HepG2 (cell line): Measurements from ENCODE around the gene SDK1. TPM values are rescaled to one million over a fixed set of nuclear protein-coding genes. Genes with fewer than 3 reads are reported as not detected.

Source experiments
- ATAC-seq: fragments of 200-7000 bp; cut with Tn5 transposase; 3 replicates; pipeline ENCODE4 v1.9.1; 2020; ENCODE audit warnings: mild to moderate bottlenecking, moderate library complexity
- BruUV-seq: library from RNA; stranded (reverse); fragments of 400-500 nt; replicated peaks from 2 replicates; lab custom pipeline; 2021; lab: Mats Ljungman, UMichigan
- CTCF ChIA-PET: fragments of 300-600 bp; formaldehyde crosslinking; extraction: SDS; loops from one replicate; lab custom pipeline; 2021; ENCODE audit warnings: low total read pairs, inconsistent platforms, low intra/inter-chr PET ratio; lab: Yijun Ruan, JAX
- POLR2A ChIA-PET: fragments of 350-600 bp; sonication (Branson Sonifier 250); formaldehyde crosslinking; loops from one replicate; lab custom pipeline; 2020; ENCODE audit warnings: antibody characterized with exemption, inconsistent platforms; lab: Yijun Ruan, JAX
- DNase-seq: peaks from one replicate; pipeline ENCODE4 v3.0.0-alpha.2; 2015; ENCODE audit warnings: low spot score
- FAIRE-seq: peaks from 3 replicates; lab custom pipeline; 2011; peaks lifted over from hg19 to GRCh38; lab: Jason Lieb, UNC
- H2AFZ ChIP-seq: one replicate; pipeline ENCODE4 v1.6.1; 2011; ENCODE audit warnings: low read length, inconsistent platforms
- H3K27ac ChIP-seq: fragments of 300-600 bp; 3 replicates; pipeline ENCODE4 v1.8.0; 2011; ENCODE audit warnings: mixed run types, mild to moderate bottlenecking, mixed read lengths, low read length, inconsistent platforms; ENCODE audit not compliant: insufficient read depth; ENCODE audit errors: extremely low read length
- H3K27me3 ChIP-seq, 2 experiments: fragments of 200-600 bp in 1 of 2; 2 replicates in 1 of 2; 3 replicates in 1 of 2; pipeline versions ENCODE4 v1.6.0 to v1.8.0; 2011; ENCODE audit warnings: low read length in 2 of 2, mild to moderate bottlenecking in 2 of 2, moderate library complexity in 2 of 2, inconsistent platforms in 1 of 2; ENCODE audit not compliant: insufficient read depth in 2 of 2, control insufficient read depth in 1 of 2
- H3K36me3 ChIP-seq, 2 experiments: fragments of 200-600 bp in 1 of 2; replicated peaks in 1 of 2; 2 replicates in 1 of 2; 3 replicates in 1 of 2; pipeline versions ENCODE4 v1.5.1 to v1.8.0; 2011; ENCODE audit warnings: low read length in 2 of 2, inconsistent platforms in 1 of 2; ENCODE audit not compliant: insufficient read depth in 2 of 2, control insufficient read depth in 1 of 2
- H3K4me1 ChIP-seq: 2 replicates; pipeline ENCODE4 v1.5.1; 2012; ENCODE audit warnings: low read length, inconsistent platforms; ENCODE audit not compliant: insufficient read depth
- H3K4me2 ChIP-seq: 2 replicates; pipeline ENCODE4 v1.6.0; 2011; ENCODE audit warnings: low read depth, low read length, inconsistent platforms
- H3K4me3 ChIP-seq, 3 experiments: fragments of 200-600 bp in 1 of 3; sonication (generic), shearing (Covaris generic) in 1 of 3; replicated peaks in 1 of 3; 2 replicates each; pipeline ENCODE4 v1.5.1; 2011 to 2016; ENCODE audit warnings: low read length in 3 of 3, inconsistent platforms in 2 of 3, low read depth in 2 of 3, mild to moderate bottlenecking in 2 of 3, control low read depth in 1 of 3, mixed read lengths in 1 of 3; ENCODE audit not compliant: insufficient read depth in 1 of 3
- H3K79me2 ChIP-seq: one replicate; pipeline ENCODE4 v1.6.1; 2011; ENCODE audit warnings: low read length, inconsistent platforms; ENCODE audit not compliant: insufficient read depth
- H3K9ac ChIP-seq: 2 replicates; pipeline ENCODE4 v1.6.0; 2011; ENCODE audit warnings: mild to moderate bottlenecking, low read depth, low read length, inconsistent platforms; ENCODE audit not compliant: insufficient read depth
- H3K9me3 ChIP-seq: 2 replicates; pipeline ENCODE4 v1.5.1; 2012; ENCODE audit warnings: mild to moderate bottlenecking, low read length
- H4K20me1 ChIP-seq: 2 replicates; pipeline ENCODE4 v1.6.0; 2011; ENCODE audit warnings: inconsistent platforms, mild to moderate bottlenecking, low read length, moderate library complexity; ENCODE audit not compliant: insufficient read depth
- CENPX ChIP-seq: sonication (generic); formaldehyde crosslinking; IDR thresholded peaks from 2 replicates; pipeline ENCODE4 v1.9.0; 2021; ENCODE audit warnings: mild to moderate bottlenecking, missing genetic modification reagents, moderate library complexity
- DPF2 ChIP-seq: sonication (generic); formaldehyde crosslinking; IDR thresholded peaks from 2 replicates; pipeline ENCODE4 v1.4.0; 2020; ENCODE audit warnings: mild to moderate bottlenecking, low read depth, missing genetic modification reagents, borderline replicate concordance
- JDP2 ChIP-seq: sonication (generic); formaldehyde crosslinking; IDR thresholded peaks from 2 replicates; pipeline ENCODE4 v1.8.1; 2022; ENCODE audit warnings: missing genetic modification reagents, borderline replicate concordance
- KAT7 ChIP-seq: IDR thresholded peaks from 2 replicates; pipeline ENCODE4 v1.6.1; 2018; ENCODE audit warnings: borderline replicate concordance, missing compliant biosample characterization
- KLF12 ChIP-seq: sonication (generic); formaldehyde crosslinking; IDR thresholded peaks from 2 replicates; pipeline ENCODE4 v1.4.0; 2020; ENCODE audit warnings: missing genetic modification reagents, borderline replicate concordance
- RORA ChIP-seq: sonication (generic); formaldehyde crosslinking; IDR thresholded peaks from 2 replicates; pipeline ENCODE4 v1.5.0; 2020; ENCODE audit warnings: mild to moderate bottlenecking, missing genetic modification reagents, moderate library complexity
- ZFP90 ChIP-seq: sonication (generic); formaldehyde crosslinking; IDR thresholded peaks from 2 replicates; pipeline ENCODE4 v1.8.0; 2022; ENCODE audit warnings: missing genetic modification reagents, mild to moderate bottlenecking, inconsistent platforms, borderline replicate concordance
- ZKSCAN5 ChIP-seq: sonication (generic); formaldehyde crosslinking; IDR thresholded peaks from 2 replicates; pipeline ENCODE4 v1.5.1; 2020; ENCODE audit warnings: mild to moderate bottlenecking, missing genetic modification reagents
- ZNF720 ChIP-seq: sonication (generic); formaldehyde crosslinking; IDR thresholded peaks from 2 replicates; pipeline ENCODE4 v1.4.0; 2020; ENCODE audit warnings: missing genetic modification reagents
- ZNF770 ChIP-seq: sonication (generic); formaldehyde crosslinking; IDR thresholded peaks from 2 replicates; pipeline ENCODE4 v1.5.0; 2020; ENCODE audit warnings: mild to moderate bottlenecking, missing genetic modification reagents
- WGBS: methylation state at CpG from one replicate; pipeline ENCODE4 v1.1.6; 2017; ENCODE audit warnings: low lambda C conversion rate; 5-methylcytosine and 5-hydroxymethylcytosine counted together
- in situ Hi-C: cut with HindIII; loops from 2 replicates; pipeline ENCODE4 v1.10.0; 2017; ENCODE audit warnings: low pct_unique_long_range_greater_than_20kb; ENCODE audit not compliant: extremely low pct_ligation_motif_present
- intact Hi-C: fragments of 100-400 bp; cut with micrococcal nuclease; formaldehyde crosslinking; loops from one replicate; pipeline ENCODE4 v1.10.0; 2022; ENCODE audit not compliant: unreplicated experiment
- polyA plus RNA-seq, 8 experiments: library from polyadenylated mRNA; depleted of rRNA in 3 of 8; stranded (reverse) in 7 of 8; unstranded in 1 of 8; fragments of >200 nt; fragmentation: Illumina TruSeq in 4 of 8; extraction: Trizol in 4 of 8; gene quantifications; 2 replicates each; pipeline versions ENCODE4 v1.2.1 to v1.2.3, GENCODE V29; 2011 to 2016; ENCODE audit warnings: low read depth in 4 of 8, missing spikeins in 1 of 8, mixed read lengths in 1 of 8; ENCODE audit not compliant: insufficient read depth in 1 of 8
- total RNA-seq, 5 experiments: library from RNA; depleted of rRNA; stranded (reverse); fragments of >200 nt; fragmentation: Illumina TruSeq; extraction: Trizol; gene quantifications; 2 replicates each; pipeline ENCODE4 v1.2.3, GENCODE V29; 2016; ENCODE audit warnings: low read depth in 1 of 5
- TF ChIP-seq, protein P1 (sequence below): sonication (generic); formaldehyde crosslinking; IDR thresholded peaks from 2 replicates; pipeline ENCODE4 v1.8.1; 2023; ENCODE audit warnings: missing genetic modification reagents, inconsistent platforms, borderline replicate concordance
- TF ChIP-seq, protein P2 (sequence below): sonication (generic); formaldehyde crosslinking; IDR thresholded peaks from 2 replicates; pipeline ENCODE4 v1.5.1; 2020; ENCODE audit warnings: mild to moderate bottlenecking, missing genetic modification reagents, moderate library complexity

SDK1 gene
- total and polyA plus RNA-seq, 2 of the 13 experiments (the other 11 are each of a cell fraction or from before 2014, with no cell fraction given), result 0.35 to 2.4 TPM

DNA sequence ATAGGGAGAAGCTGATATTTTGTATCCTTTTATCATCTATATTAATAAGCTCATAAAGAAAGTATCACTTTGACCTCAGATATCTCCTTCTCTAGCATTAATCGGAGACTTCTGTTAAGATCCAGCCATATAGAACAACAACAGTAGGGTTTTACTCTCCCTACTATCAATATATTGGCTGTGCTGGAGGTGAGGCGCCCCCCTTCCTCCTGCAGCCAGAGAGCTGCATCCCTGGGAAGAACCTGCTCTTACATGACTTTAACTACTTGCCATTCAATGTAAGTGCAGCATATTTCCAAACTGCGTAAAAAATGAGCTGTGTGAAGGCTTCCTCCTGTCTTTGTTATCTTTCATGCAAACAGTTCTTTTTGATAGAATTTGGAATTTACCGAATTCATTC is 247.8 kb downstream of the SDK1 start:
- H4K20me1 ChIP-seq, result no peaks in the 10 kb centered on the region
- no TSS peak for BruUV-seq
- TF ChIP-seq CENPX (CRISPR knock-in tag) (no peak), ZKSCAN5 (no peak), JDP2 (CRISPR knock-in tag) (no peak), RORA (CRISPR knock-in tag) (no peak), ZFP90 (CRISPR knock-in tag) (no peak), ZNF770 (no peak)
- TF ChIP-seq, all 625 proteins: peak for 0
- CTCF ChIA-PET, result no interaction called here
- POLR2A ChIA-PET, result no interaction called here
- no peak overlapping the region for H3K27ac ChIP-seq
- no peak overlapping the region for H3K4me2 ChIP-seq
- H3K9me3 ChIP-seq, result no peaks in the 10 kb centered on the region
- in situ Hi-C loops (no loop called here), intact Hi-C loops (no loop called here)
- H3K79me2 ChIP-seq, result no peaks in the 10 kb centered on the region
- WGBS, result 78% methylated on average over 4 of the region's 4 CpGs
- H3K27me3 ChIP-seq, result no peaks in the 10 kb centered on the region
- FAIRE-seq, result no peak
- H2AFZ ChIP-seq, result no peak overlapping the region
- ATAC-seq, result no peak
- no peaks in the 10 kb centered on the region for H3K4me1 ChIP-seq
- no peaks in the 10 kb centered on the region for H3K36me3 ChIP-seq
- DNase-seq, result no peak
- H3K9ac ChIP-seq, result no peak overlapping the region
- no peak overlapping the region for H3K4me3 ChIP-seq

DNA sequence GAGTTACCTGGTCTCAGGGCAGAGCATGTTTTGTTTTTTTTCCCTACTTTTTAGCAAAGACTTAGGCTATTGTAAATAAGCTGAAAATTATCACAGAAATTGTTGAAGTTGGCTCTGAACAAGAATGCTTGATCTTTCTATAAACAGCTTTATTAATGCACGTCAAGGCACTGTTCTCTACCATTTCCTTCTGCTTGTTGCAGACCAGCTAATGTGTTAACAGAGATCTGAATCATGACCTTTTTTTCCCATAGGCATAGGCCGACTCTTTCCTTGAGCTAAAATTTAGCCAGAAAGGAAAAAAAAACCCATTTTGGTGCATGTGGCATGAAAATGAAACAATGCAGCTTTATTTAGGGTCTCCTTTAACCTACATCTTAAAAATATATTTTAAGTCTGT is 248.5 kb downstream of the SDK1 start:
- WGBS, result 82% methylated on average over 2 of the region's 2 CpGs
- no peak for ATAC-seq
- TF ChIP-seq, protein P1, sequence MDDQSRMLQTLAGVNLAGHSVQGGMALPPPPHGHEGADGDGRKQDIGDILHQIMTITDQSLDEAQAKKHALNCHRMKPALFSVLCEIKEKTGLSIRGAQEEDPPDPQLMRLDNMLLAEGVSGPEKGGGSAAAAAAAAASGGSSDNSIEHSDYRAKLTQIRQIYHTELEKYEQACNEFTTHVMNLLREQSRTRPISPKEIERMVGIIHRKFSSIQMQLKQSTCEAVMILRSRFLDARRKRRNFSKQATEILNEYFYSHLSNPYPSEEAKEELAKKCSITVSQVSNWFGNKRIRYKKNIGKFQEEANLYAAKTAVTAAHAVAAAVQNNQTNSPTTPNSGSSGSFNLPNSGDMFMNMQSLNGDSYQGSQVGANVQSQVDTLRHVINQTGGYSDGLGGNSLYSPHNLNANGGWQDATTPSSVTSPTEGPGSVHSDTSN, result no peak
- no peak for TF ChIP-seq DPF2
- TF ChIP-seq, protein P2, sequence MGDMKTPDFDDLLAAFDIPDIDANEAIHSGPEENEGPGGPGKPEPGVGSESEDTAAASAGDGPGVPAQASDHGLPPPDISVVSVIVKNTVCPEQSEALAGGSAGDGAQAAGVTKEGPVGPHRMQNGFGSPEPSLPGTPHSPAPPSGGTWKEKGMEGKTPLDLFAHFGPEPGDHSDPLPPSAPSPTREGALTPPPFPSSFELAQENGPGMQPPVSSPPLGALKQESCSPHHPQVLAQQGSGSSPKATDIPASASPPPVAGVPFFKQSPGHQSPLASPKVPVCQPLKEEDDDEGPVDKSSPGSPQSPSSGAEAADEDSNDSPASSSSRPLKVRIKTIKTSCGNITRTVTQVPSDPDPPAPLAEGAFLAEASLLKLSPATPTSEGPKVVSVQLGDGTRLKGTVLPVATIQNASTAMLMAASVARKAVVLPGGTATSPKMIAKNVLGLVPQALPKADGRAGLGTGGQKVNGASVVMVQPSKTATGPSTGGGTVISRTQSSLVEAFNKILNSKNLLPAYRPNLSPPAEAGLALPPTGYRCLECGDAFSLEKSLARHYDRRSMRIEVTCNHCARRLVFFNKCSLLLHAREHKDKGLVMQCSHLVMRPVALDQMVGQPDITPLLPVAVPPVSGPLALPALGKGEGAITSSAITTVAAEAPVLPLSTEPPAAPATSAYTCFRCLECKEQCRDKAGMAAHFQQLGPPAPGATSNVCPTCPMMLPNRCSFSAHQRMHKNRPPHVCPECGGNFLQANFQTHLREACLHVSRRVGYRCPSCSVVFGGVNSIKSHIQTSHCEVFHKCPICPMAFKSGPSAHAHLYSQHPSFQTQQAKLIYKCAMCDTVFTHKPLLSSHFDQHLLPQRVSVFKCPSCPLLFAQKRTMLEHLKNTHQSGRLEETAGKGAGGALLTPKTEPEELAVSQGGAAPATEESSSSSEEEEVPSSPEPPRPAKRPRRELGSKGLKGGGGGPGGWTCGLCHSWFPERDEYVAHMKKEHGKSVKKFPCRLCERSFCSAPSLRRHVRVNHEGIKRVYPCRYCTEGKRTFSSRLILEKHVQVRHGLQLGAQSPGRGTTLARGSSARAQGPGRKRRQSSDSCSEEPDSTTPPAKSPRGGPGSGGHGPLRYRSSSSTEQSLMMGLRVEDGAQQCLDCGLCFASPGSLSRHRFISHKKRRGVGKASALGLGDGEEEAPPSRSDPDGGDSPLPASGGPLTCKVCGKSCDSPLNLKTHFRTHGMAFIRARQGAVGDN (CRISPR knock-in tag), result no peak
- no peak for TF ChIP-seq ZNF720 (CRISPR knock-in tag)
- TF ChIP-seq KAT7 (CRISPR knock-in tag), result no peak
- no peak for TF ChIP-seq KLF12 (CRISPR knock-in tag)

More for the DNA sequence above, 248.5 kb downstream of the SDK1 start:
- no peak for DNase-seq
- Histone ChIP-seq H3K9me3 (no peaks in the 10 kb centered on the region), H4K20me1 (no peaks in the 10 kb centered on the region), H2AFZ (no peak overlapping the region), H3K27ac (no peak overlapping the region), H3K36me3 (no peaks in the 10 kb centered on the region), H3K4me3 (no peak overlapping the region), H3K9ac (no peak overlapping the region), H3K27me3 (no peaks in the 10 kb centered on the region), H3K4me2 (no peak overlapping the region), H3K79me2 (no peaks in the 10 kb centered on the region), H3K4me1 (no peaks in the 10 kb centered on the region)
- intact Hi-C loops (no loop called here), in situ Hi-C loops (no loop called here)
- no peak for FAIRE-seq
- no TSS peak for BruUV-seq
- CTCF ChIA-PET, result no interaction called here
- POLR2A ChIA-PET, result no interaction called here
